GM19467 (cell line): ENCODE results near the gene NHEJ1.

ENCODE experiments used
- ATAC-seq: cut with Tn5 transposase; IDR thresholded peaks from one replicate; pipeline ENCODE4 v1.9.1; 2021; ENCODE audit warnings: mild to moderate bottlenecking, moderate library complexity; ENCODE audit not compliant: unreplicated experiment

Gene NHEJ1

GRCh38 chr2:219032051-219032745 is 128.4 kb downstream of the NHEJ1 start:
- ATAC-seq: no peak

DNA sequence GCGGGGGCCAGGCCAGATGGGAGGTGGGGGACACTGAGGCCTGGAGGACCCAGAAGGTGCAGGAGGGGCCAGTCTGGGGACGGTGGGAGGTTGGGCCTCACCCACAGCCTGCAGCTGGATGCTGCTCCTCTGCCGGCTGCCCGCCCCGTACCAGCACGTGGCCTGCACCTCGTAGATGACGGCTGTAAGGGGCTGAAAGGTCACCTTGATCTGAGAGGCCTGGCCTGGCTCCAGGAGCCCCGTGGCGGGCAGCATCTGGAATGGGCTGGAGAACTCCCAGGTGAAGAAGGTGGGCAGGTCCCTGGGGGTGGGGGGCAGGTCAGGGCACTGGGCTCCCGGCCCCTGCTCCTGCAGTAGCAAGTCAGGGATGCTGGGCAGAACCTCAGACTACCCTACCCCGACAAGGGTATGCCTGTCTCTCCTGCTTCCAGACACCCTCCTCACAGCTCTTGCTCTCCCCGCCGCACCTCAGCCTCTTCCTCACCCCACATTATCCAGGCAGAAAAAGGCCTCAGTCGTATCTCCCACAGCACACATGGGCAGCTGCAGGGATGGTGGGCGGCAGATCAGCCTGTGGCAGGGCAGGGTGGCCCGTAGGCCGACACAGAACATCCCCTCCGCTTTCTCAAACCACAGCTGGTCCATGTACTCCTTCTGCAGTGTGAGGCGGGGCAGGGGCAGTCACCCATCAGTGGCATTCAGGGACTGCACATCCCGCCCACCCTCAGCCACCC is 129.4 kb downstream of the NHEJ1 start:
- no peak for ATAC-seq

- no peak for ATAC-seq
Measured at GRCh38 chr2:219030177-219030940, 130.3 kb downstream of the NHEJ1 start.

GRCh38 chr2:219029829-219030165 is 130.8 kb downstream of the NHEJ1 start:
- ATAC-seq: peak; percentile 69

DNA sequence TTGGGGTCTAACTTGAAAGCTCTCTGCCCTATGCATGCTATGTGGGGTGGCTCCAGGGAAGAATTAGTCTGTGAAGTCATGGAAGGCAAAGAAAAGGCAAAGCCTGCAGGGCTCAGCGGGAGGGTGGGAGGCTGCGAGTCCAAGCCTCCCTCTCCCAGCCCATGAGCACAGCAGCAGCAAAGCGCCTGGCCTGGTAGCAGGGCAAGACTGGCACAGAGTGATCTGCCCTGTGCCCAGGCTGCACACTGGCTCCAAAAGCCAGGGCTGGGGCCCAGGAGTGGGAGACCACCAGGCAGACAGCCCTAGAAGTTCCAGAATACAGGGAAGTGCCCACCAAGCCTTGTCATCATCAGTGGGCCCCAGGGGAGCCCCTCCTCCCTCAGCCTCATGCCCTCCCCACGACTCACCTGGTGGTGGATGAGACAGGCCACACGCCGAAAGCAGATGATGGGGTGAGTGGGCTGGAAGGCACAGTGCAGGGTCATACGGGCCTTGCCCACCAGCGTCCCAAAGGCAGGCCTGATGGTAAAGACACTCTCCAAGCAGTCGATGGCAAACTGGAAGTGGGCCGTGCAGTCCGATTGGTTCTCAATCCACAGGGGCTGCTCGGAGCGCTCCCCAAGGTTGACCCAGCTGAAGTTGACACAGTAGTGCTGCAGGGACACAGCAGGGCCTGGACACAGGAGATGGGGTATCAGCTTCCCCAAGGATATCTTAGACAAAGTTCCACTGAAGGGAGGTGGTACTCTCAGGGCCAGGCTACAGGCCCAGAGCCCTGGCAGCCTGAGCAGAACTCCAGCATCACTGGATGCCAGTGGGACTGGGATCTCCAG is 131.4 kb downstream of the NHEJ1 start:
- ATAC-seq: no peak

- no peak for ATAC-seq
Measured at GRCh38 chr2:219028141-219028540, 132.5 kb downstream of the NHEJ1 start.

GRCh38 chr2:219027511-219028055 is 133.0 kb downstream of the NHEJ1 start:
- ATAC-seq: no peak

DNA sequence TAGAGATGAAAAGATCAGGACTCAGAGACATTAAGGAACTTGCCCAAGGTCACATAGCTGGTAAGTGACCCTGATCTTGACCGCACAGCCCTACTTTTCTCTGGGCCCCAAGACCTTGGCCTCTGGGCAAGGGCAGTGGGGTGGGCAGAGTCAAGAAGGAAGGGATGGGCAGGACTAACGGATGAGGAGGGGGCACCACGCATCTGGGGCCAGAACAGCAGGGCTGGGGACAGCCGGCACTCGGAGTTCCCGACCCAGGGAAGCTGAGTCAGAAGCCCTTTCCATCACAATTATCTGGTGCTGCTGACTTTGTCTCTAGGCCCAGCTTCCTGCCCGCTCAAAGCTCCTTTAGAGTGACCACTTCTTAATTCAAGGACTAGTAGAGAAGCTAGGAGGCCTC is 133.7 kb downstream of the NHEJ1 start:
- ATAC-seq: no peak

DNA sequence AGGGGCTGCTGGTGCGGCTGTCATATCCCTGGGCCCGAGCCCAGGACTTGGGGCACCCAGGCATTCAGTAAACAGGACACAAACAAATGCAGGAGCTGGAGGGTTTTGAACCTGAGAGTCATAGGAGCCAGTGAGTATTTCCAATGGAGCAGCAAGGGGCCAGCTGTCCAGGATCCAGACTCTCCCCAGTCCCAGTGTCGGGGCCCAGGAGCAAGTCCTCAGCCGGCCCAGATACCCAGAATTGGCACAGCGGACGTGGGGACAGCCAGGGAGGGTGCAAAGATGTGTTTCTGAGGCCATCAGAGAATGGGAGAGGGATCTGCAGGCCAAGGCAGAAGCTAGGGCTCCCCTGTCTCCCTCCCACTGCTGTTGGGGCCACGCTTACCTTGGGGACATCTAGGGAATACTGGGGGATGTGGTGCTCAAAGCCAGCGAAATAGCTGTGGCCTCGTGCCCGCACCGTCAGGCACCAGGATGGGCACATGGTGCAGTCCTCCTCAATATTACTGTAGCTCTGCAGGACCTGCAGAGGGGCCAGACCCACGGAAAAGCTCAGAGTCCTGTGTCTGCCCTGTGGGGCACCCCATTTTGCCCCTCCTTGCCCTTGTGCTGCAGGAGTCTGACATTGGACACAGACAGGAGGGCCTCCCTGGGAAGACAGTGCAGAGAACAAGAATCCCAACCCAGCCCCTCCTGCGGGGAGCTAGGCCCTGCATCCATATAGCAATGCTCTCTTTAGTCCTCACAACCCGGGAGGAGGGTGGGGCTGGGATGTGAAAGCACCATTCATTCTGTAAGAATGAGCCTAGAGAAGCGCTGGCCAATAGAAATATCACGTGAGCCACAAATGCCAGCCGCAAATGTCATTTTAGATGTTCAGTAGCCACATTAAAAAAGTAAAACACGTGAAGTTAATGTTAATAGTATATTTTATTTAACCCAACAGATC is 134.7 kb downstream of the NHEJ1 start:
- no peak for ATAC-seq
